ENCODE data around the gene RAB4A.
A peak's percentile ranks its signal among the peaks of the same experiment; 100 is the strongest.
"Not testable (repeated sequence)": the region's sequence is repeated elsewhere in the genome, so short reads cannot be mapped to it uniquely, and the experiment has no call there.

The RAB4A gene

DNA sequence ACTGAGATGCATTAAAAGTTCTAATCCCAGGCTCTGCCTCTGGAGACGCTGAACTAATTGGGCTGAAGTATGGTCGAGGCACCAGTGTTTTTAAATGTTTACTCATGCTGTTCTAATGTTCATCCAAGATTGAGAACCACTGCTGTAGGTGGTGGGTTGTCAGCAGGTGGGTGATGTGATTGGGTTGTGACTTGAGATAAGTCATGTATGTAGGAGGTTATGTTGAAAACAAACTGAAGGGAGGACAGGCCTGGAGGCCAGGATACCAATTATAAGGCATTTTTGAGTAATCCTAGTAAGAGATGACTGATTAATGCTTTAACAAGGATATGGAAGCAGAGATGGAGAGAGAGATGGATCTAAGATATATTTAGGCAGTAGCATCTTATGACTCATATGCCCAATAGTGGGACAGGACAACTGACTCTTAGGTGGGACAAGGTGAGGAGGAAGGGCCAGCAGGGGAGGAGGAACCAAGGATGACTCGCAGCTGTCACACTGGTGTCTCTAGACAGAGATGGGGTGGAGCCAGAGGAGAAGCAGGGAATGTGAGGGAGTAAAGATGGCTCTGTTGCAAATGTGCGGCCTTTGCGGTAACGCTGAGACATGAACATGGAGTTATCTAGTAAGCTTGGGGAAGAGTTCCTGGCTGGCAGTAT, 29.3 kb downstream of the RAB4A start:
- DNase-seq, result no peak

DNA sequence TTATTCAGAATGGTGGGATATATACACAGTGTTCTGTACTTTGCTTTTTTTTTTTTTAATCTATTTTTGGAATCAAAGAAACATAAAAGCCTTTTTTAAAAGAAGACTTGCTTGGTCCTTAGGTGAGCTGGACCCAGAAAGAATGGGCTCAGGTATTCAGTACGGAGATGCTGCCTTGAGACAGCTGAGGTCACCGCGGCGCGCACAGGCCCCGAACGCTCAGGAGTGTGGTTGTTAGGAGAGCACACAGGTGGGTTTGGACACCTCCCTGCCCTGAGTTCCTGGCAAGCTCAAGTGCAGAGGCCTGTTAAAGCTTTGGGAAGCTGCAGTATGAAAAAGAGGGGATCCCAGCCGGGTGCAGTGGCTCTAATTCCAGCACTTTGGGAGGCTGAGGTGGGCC, 31.8 kb downstream of the RAB4A start:
- no peak for DNase-seq

DNA sequence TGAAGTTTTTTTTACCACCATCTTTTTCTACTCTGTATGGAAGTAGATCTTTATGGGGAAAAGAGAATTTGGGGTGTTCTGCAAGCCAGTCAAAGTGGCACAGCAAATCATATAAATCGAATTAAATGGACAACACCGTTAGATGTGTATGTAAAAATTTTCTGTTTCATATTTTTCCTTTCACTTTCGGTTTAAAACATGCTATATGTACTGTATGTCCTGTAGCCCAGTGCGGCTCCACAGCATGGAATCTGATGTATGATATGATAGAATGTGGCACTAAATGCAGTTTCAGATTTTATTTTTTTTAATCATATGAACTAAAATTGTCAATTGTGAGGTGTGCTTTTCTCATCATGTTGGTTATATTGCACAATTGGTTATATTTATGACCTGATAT, 32.9 kb downstream of the RAB4A start:
- DNase-seq, result no peak

DNA sequence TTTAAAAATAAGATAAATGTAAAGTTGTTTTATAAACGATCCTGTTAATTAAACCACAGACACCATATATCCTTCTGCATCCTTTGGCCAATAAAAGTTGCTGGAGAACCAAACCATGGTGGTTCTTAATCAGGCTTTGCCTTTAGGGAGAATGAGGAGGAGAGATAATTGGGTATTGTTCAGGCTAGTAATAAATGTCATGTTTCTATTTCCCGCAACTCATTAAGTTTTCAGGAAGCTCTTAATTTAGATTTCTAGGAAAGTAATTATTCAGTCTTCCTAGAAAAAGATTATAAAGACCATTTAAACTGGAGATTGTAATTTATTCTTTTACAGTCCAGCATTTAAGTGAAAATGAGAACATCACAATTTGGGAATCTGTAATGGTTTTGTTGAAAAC, 34.5 kb downstream of the RAB4A start:
- DNase-seq, result no peak

DNA sequence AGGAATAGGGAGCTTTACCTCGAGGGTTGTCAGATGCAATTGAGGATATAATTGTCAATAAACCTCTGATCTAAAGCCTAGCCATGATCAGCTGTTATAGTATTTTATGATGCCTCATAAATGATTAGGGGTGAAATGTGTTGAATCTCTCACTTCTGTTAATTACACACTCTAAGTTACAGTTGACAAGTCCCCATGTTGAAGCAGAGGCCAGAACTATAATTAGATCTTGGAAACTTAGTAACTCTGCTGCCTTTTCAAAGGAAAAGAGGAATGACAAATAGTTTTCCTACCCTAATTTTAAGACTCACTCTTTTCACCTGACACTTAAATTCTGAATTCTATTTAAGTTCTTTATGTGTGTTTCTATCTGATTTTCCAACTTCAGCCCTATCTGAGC, 38.2 kb downstream of the RAB4A start:
- DNase-seq, result no peak

DNA sequence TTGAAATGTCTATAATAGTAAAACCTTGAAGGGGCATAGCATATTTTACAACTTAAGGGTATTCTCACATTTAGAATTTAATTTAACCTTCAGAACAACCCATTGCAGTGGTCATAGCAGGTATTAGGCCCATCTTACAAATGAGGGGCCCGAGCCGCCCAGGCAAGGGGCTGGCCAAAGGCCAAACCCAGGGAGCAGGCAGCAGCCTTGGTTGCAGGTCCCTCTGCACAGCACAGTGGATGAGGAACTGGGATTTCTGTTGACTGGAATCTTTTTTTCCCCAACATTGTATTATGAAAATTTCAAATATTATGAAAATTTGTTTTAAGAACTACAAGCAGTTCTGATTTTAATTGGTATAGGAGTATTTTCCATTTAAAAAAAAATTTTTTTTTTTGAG, 38.8 kb downstream of the RAB4A start:
- DNase-seq, result no peak

DNA sequence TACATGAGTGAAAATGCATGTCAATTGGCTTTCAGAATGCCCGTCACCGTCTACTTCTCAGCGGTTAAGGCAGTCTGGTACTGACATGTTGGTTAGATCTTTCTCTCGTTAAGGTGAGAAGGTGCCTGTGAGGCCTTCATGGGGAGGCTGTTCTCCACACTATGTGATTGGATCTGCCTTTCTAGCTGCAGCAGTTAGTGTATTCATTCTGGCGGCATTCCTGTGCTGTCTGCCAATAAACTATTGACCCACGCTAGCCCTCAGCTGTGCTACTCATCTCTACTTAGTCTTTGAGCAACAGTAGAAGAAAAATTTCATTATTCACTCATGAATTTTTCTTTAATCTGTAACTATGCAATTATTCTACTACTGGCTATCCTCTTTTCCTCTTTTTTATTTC, 39.9 kb downstream of the RAB4A start:
- DNase-seq, result no peak

DNA sequence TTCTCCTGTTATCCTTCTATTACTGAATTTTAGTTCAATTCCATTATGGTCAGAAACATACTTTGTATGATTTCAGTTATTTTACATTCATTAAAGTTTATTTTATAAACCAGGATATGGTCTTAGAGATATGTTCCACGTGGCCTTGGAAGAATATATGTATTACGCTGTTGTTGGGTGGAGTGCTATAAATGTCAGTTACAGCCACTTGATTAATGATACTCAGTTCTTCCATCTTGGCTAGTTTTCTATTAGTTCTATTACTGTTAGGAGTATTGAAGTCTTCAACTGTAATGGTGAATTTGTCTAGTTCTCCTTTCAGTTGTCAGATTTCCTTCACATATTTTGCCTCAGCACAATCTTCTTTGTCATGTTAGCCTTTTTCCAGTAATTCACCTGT, 45.3 kb downstream of the RAB4A start:
- DNase-seq, result no peak

DNA sequence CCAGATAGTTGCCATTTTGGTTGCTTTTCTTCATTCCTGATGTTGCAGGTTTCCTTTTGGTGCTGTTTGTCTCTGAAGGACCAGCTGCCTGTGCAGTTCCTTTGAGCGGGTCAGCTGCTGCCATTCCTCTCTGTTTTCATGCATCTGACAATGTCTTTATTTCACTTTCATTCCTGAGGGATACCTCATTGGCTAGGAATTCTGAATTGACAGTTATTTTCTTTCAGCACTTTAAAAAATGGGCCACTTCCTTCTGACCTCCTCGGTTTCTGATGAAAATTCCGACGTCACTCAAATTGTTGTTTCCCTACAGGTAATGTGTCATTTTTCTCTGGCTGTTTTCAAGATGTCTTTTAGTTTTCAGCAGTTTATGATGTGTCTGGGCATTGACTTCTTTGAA, 47.1 kb downstream of the RAB4A start:
- DNase-seq, result no peak

DNA sequence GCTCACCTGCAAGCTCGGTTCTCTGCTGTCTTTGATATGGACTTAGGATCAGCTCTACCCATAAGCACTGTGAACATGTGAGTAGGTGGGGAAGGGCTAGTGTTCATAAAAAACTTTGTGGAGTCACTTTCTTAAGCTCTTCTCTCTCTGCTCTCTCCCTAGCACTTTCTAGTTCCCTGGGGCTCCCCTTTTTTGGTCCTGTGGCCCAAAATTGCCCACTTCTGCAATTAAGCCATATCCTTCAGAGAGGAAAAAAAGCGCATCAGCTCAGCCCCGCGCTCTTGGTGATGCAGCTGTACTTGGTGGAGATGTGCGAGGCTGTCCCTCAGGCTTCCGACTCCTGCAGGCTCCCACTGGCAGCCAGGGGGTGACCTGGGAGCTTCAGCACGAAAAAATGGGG, 48.6 kb downstream of the RAB4A start:
- no peak for DNase-seq

DNA sequence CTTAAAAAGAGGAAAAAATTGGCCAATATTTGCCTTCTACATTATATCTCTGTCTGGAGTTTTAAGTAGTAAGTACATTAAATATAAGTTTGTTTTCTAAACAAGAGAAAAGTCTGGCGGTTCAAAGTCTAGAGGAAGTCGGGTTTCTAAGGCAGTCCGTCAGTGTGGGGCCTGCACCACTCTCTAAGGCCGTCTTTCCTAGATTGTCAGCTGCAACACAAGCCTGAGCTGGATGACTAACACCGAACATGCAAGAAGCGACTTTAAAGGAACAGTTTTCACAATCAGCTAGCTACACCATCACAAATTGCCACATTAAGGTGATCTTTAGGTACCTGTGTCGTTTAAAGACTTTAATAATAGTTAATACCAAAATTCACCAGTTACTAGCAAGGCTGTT, 52.3 kb downstream of the RAB4A start:
- no peak for DNase-seq

DNA sequence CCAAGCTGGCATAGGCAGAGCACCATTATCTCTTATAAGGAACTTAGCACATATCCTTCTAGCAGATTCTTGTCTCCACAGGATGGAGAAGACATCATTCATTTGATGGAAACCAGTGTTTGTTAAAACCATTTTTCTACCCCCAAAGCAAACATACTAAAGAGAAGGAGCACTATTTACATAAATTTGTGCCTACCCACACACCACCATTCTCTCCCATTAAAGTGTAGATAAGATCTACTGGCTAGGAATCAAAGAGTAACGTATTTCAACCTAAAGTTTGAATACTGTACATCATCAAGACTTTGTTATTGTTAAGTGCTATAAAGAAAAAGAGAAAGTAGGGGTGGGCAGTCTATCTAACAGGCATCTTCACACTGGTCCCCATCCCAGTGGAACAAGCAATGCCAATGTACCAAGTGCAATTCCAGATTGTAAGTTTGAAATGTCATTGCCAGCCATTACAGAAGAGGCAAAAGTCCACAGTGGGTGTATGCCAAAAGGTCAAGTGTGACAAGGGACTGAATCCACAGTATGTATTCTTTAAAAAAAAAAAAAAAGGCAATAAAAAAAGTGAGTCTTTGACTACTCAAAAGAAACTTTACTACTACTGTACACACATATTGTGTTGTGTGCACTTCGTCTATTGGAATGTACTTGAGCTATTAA, 53.1 kb downstream of the RAB4A start:
- no peak for DNase-seq

DNA sequence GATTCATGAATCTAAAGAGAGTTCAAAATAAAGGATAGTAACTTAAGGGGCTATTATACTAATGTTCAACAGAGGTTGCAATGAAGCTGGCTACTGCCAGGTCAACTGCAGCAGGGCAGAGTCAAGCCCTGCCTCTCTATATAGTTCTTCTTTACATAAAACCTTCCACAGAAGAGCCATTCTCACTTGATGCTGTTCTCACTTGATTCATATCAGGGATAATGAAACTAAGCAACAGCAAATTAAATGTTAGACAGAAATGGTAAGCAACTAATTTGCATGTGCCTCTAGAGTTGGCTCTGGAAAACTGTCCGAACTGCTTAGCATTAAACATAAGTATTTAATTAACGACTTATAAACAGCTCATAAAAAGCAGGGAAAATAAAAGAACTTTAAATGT, 54.5 kb downstream of the RAB4A start:
- DNase-seq, result no peak

DNA sequence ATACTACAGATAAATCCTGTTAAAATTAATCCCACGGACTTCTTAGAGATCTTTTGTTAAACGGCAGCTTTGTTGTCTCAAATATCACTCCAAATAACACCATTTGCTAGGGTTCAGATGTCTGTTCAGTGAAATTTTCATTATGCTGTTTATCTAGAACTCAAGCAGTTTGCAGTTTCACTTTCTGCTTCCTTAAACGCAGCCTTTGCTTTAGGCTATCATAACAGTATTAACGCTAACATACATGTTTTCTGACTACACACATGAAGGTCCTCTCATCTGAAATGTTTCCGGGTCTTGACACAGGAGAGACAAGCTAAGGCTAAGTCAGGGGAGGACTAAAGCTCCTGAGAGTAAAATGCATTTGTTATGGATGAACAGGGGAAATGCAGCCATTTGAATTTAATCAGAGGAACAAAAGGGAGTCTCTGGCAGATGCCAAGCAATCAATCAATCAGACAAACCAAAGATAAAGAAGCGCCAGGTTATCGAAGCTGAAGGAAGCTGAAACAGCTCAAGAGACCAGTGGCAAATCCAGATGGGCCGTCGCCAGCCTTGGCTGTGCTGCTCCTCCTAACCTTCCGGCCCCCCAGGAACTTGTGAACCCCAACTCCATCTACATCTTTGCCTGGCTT, 55.1 kb downstream of the RAB4A start:
- no peak for DNase-seq

DNA sequence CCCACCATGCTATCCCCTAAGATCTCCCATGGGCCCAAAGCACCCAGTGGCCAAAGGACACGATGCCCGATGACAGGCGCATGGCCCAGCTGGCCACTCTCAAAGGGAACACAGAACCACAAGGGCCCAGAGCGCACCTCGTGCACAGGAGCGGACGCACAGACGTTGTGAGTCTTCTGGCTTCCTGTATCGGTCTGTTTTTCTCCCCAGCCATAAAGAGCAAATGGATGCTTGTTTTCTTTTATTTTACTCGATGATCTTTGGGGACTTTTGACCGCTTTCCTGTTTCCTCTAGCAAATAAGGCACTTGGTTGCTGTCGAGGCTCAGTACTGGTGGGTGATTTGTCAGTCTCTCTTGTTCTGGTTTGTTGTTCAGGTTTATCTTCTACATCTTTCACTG, 55.7 kb downstream of the RAB4A start:
- DNase-seq, result peak; percentile 20

DNA sequence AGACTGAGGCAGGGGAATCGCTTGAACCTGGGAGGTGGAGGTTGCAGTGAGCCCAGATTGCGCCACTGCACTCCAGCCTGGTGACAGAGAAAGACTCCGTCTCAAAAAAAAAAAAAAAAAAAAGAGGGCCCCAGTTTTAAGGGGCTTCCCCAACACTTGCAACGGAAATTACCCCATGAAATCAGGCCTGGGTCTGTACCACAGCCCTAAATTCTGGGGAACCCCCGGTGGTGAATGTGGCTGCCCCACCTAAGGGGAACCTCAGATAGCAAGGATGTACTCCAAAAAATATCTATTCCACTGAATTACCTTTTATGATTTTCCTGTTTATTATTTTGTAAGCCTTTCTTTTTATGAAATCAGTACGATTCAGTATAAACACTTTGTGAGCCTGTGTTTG, 56.9 kb downstream of the RAB4A start:
- DNase-seq, result not testable (repeated sequence)

DNA sequence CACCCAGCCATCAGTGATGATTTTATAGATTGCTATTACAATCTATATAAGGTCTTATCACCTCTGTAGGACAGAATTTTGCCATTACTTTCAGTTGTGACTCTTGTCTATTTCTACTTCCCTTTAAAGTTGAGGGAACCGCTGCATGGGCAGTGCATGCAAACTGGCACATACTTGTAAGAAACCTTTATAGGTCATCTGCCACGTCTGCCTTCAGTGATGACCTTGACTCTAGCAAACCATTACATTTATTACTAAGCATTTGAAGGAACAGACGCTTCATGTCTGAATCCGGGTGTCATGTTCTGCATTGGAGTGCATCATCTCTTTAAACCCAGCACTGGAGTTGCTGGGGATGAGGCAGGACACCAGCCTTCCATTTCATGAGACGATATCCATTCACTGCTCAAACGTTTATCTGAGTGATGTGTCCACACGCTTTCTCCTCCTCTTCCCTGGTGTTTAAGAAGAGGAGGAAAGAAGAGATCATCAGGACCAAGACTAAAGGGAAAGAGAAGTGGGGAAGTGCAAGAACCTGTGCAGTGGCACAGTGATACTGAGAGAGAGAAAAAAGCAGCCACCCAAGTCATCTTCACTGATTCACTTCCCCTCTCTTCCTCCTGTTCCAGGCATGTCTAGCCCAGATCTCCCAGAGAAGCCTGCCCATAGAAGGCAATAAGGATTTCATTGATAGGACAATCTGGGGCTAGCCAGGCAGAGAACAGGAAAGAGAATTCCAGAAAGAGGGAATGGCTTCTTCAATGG, 57.9 kb downstream of the RAB4A start:
- DNase-seq, result no peak

DNA sequence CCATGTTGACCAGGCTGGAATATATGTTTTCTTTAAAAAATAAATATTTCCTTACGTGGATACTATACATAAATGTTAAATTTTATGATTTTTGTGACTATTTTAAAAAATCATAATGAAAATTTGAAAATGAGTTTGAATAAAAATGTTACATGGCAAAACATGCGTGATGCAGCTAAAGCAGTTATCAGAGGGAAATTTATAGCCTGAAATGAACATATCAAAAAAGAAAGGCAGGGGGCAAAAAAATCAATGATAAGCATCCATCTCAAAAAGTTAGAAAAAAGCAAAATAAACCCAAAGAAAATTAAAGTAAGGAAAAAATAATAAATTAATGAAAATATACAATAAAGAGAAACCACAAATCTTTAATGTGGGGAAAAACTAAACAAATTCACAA, 63.4 kb downstream of the RAB4A start:
- DNase-seq, result no peak

DNA sequence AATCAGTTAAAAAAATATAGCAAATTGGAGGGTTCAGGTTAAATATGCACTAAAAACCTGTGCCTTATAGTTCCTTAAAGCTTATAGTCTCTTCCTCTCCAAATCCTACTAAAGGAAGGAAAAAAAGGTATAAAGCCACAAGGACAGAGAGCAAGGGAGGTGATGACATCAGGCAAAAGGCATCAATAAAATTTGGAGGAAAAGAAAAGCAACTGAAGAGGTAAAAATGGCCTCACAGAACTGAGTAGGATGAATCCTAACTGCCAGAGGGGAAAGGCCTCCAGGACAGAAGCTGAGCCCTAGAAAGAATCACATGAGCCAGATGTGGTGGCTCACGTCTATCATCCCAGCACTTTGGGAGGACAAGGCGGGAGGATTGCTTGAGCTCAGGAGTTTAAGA, 63.8 kb downstream of the RAB4A start:
- no peak for DNase-seq

DNA sequence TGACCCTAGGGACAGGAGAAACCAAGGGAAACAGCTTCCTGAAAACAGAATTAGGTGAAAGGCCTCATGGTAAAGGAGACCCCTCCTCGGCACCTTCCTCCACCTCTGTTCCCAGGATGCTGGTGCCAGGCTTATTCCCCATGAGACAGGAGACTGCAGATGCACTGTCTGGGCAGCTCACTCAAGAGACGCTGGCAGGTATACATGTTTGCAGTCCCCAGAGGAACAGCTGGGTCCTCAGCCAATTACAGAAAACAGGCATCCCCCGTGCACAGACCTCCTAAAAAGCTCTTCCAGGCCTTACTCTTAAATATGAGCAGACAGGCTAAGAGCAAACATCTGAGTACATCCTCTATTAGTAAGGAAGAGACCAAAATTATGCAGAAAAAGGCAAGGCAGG, 65.4 kb downstream of the RAB4A start:
- no peak for DNase-seq

DNA sequence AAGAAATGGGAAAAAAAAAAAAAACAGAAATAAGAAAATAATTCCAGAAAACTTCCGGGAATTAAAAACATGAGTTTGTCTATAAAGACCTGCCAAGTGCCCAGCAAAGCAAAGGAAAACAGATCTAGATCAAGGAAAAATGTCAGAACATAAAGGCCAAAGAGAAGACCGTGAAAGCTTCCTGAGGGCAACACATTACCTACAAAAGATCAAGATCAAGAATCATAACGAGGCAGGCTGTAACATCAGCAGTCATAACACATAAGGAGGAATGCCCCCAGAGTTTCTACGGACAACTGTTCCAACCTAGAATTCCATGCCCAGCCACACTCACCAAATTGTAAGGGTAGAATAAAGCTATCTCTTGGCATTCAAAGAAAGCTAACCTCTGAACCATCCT, 68.2 kb downstream of the RAB4A start:
- no peak for DNase-seq

DNA sequence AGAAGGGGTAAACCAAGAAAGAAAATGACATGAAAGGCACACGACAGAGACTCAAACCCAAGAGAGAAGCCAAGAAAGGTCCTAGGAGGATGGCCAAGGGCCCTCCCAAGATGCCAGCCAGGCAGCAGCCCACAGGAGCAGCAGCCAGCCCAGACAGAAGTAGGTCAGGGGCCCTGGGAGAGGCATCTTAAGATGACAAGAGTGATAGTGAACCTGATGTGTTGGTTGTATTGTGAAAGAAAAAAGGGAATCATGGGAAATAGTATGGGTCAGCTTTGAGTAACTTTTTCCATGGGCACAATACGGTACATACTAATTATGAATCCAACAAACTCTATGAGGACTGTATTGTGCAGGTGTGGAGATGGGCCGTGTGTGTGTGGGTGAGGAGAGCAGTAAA, 68.6 kb downstream of the RAB4A start:
- no peak for DNase-seq

DNA sequence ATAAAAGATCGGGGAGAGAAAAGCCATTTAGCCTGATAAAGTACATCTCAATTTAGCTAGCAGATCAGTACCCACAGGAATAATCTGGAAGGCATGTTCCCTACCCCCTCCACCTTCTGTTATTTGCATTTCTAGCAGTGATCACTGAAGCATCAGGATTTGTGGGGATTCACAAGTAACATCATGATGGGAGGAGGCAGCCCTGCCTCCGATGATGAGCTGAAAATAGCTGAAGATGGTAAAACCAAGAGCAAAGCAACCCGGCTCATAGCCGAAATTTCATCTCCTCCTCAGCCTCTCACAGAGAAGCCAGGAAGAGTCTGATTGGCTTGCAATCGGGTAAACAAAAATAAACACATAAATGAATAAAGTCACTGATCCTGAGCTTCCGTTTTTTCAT, 69.6 kb downstream of the RAB4A start:
- DNase-seq, result no peak

Measured in CD4-positive, alpha-beta T cell treated with Interleukin-17A for 4 hours (primary cell).